Measurements from ENCODE around the gene KCTD14. TPM values are rescaled to one million over a fixed set of nuclear protein-coding genes. Genes with fewer than 3 reads are reported as not detected.

The KCTD14 gene
- total and polyA plus RNA-seq, 2 of the 8 experiments (the other 6 are each of a cell fraction or from before 2014, with no cell fraction given) = 21.6 to 24.9 TPM

DNA sequence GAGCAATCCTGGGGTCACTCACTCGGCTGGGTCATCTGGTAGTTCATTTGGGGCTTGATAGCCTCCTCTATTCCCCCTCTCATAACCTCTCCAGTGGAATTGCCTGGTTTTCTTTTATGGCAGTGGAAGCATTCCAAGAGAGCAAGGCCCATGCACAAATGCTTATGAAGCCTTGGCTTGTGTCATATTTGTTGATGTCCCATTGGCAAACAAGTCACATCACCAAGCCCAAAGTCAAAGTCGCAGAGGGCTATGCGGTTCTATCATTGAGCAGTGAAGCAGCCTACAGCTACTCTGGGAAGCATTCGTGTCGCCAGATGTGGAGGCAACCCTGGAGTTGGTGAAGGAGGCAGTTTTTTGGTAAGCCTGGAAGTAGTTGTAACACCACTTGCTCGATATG, 12.3 kb downstream of the KCTD14 start:
- CTCF ChIA-PET (ENCODE audit: partially characterized antibody) = interaction anchor here (0.6 to 2.1 kb wide), 3 partner anchors 17 to 24 kb away, joined by 3 to 6 read pairs (median 3); no protein-coding TSS in a partner anchor
- Histone ChIP-seq H3K18ac (ENCODE audit: extremely low read depth, low read length) (no peak overlapping the region), H2AK5ac (ENCODE audit: low read depth, low read length) (no peak overlapping the region), H4K91ac (replicated peaks; ENCODE audit: insufficient read length, low read length) (no peak overlapping the region), H3K79me2 (ENCODE audit: control insufficient read depth in 1 of 2, insufficient read depth in 2 of 2, low read length in 2 of 2) (no peaks in the 10 kb centered on the region), H2BK5ac (ENCODE audit: low read depth, low read length) (no peak overlapping the region), H2AFZ (ENCODE audit: low read length) (no peak overlapping the region), H3K27ac (ENCODE audit: low read depth, low read length) (no peak overlapping the region), H3K56ac (replicated peaks; ENCODE audit: insufficient read length, low read depth, low read length) (no peak overlapping the region), H4K20me1 (replicated peaks in 1 of 2; ENCODE audit: control insufficient read depth in 1 of 2, insufficient read depth in 2 of 2, low read length in 2 of 2) (no peaks in the 10 kb centered on the region), H2BK120ac (replicated peaks; ENCODE audit: low read depth, low read length) (no peak overlapping the region), H2BK15ac (ENCODE audit: low read length) (no peak overlapping the region), H3K23me2 (ENCODE audit: low read depth, low read length) (no peaks in the 10 kb centered on the region), H3K4me3 (ENCODE audit: extremely low read depth in 1 of 4, insufficient read depth in 2 of 4, low read depth in 3 of 4, low read length in 4 of 4) (no peak overlapping the region), H3K9me3 (ENCODE audit: insufficient read depth in 2 of 2, low read depth in 1 of 2, low read length in 1 of 2) (no peaks in the 10 kb centered on the region), H2BK20ac (ENCODE audit: low read length) (no peak overlapping the region), H3K4me1 (replicated peaks in 1 of 4; ENCODE audit: control insufficient read depth in 3 of 4, insufficient read depth in 4 of 4, low read length in 3 of 4) (no peaks in the 10 kb centered on the region), H3K36me3 (ENCODE audit: control insufficient read depth in 2 of 4, insufficient read depth in 4 of 4, low read length in 3 of 4) (peaks cover 0 to 1% (median under 1%) of the 10 kb centered on the region in 4 experiments; a peak in 3 of 8 replicates), H3K4ac (replicated peaks; ENCODE audit: insufficient read length, low read depth, low read length) (no peak overlapping the region), H3K27me3 (replicated peaks in 1 of 4; ENCODE audit: control insufficient read depth in 3 of 4, extremely low read depth in 1 of 4, insufficient read depth in 3 of 4, low read length in 3 of 4) (no peaks in the 10 kb centered on the region), H2BK12ac (ENCODE audit: low read depth, low read length) (no peak overlapping the region), H3K79me1 (ENCODE audit: low read depth, low read length) (no peaks in the 10 kb centered on the region), H4K5ac (ENCODE audit: insufficient read length, low read depth, low read length) (no peak overlapping the region), H4K8ac (ENCODE audit: extremely low read depth, insufficient read depth, low read length) (no peak overlapping the region), H3K14ac (ENCODE audit: insufficient read length) (no peak overlapping the region), H3K4me2 (ENCODE audit: insufficient read depth in 1 of 2, low read depth in 2 of 2, low read length in 2 of 2) (no peak overlapping the region), H3K23ac (ENCODE audit: insufficient read length) (no peak overlapping the region), H3K9ac (replicated peaks in 1 of 4; ENCODE audit: extremely low read depth in 1 of 4, low read depth in 3 of 4, low read length in 3 of 4) (no peak overlapping the region)
- WGBS, 2 experiments (ENCODE audit: extremely low coverage in 1 of 2, insufficient coverage in 1 of 2, insufficient read length in 1 of 2, insufficient replicate concordance in 2 of 2, low coverage in 1 of 2, low lambda C conversion rate in 2 of 2, missing lambda C conversion rate in 1 of 2) = 84% methylated on average over 6 of the region's 6 CpGs; no CpG with 5 or more reads in 1 of the 2 experiments
- no peak for FAIRE-seq
- DNase-seq (ENCODE audit: low read depth in 1 of 2, low spot score in 2 of 2) = no peak
- POLR2A ChIA-PET (ENCODE audit: partially characterized antibody) = no interaction called here
- no peak for TF ChIP-seq E2F6 (IDR thresholded peaks at IDR 0.05)
- TF ChIP-seq RFX5 (IDR thresholded peaks at IDR 0.05; ENCODE audit: borderline replicate concordance, low read depth, low read length) = no peak
- TF ChIP-seq SIX5 (IDR thresholded peaks at IDR 0.05; ENCODE audit: low read depth, low read length) = no peak
- no peak for TF ChIP-seq HDAC2 (IDR thresholded peaks at IDR 0.05; ENCODE audit: borderline replicate concordance in 1 of 2, low read depth in 2 of 2, low read length in 2 of 2)
- TF ChIP-seq FOSL1 (IDR thresholded peaks at IDR 0.05; ENCODE audit: insufficient read depth, low read depth, low read length) = no peak
- TF ChIP-seq BACH1 (IDR thresholded peaks at IDR 0.05; ENCODE audit: low read length) = no peak
- TF ChIP-seq TCF12 (IDR thresholded peaks at IDR 0.05; ENCODE audit: low read depth, low read length) = no peak
